H9 (cell line): Measurements from ENCODE around the gene APOL1. TPM values are rescaled to one million over a fixed set of nuclear protein-coding genes. Genes with fewer than 3 reads are reported as not detected.
"Not testable (repeated sequence)": the region's sequence is repeated elsewhere in the genome, so short reads cannot be mapped to it uniquely, and the experiment has no call there.

Source experiments
- DNase-seq: peaks from one replicate; pipeline ENCODE4 v3.0.0-alpha.2; 2017
- H2AFZ ChIP-seq: one replicate; pipeline ENCODE4 v1.6.1; 2013; ENCODE audit warnings: mild to moderate bottlenecking, low read length, control low read depth, moderate library complexity
- H2AK5ac ChIP-seq: 2 replicates; pipeline ENCODE4 v1.6.1; 2013; ENCODE audit warnings: low read length, control low read depth, mixed read lengths; ENCODE audit not compliant: insufficient read length
- H2BK120ac ChIP-seq: one replicate; pipeline ENCODE4 v1.6.1; 2013; ENCODE audit warnings: low read depth, mild to moderate bottlenecking, low read length, control low read depth, inconsistent platforms; ENCODE audit not compliant: poor library complexity, severe bottlenecking
- H2BK12ac ChIP-seq: 2 replicates; pipeline ENCODE4 v1.6.1; 2013; ENCODE audit warnings: low read length, control low read depth, mixed read lengths, low read depth; ENCODE audit not compliant: insufficient read length
- H2BK15ac ChIP-seq: 2 replicates; pipeline ENCODE4 v1.6.1; 2013; ENCODE audit warnings: low read depth, low read length, control low read depth
- H2BK20ac ChIP-seq: one replicate; pipeline ENCODE4 v1.6.1; 2013; ENCODE audit warnings: low read depth, mild to moderate bottlenecking, low read length, control low read depth, inconsistent platforms; ENCODE audit not compliant: poor library complexity, severe bottlenecking
- H2BK5ac ChIP-seq: 2 replicates; pipeline ENCODE4 v1.6.1; 2013; ENCODE audit warnings: low read length, control low read depth, mixed read lengths; ENCODE audit not compliant: insufficient read length
- H3K14ac ChIP-seq: 2 replicates; pipeline ENCODE4 v1.6.1; 2013; ENCODE audit warnings: low read length, control low read depth; ENCODE audit not compliant: insufficient read depth
- H3K18ac ChIP-seq: 2 replicates; pipeline ENCODE4 v1.6.1; 2013; ENCODE audit warnings: low read depth, mild to moderate bottlenecking, mixed read lengths, low read length, control low read depth; ENCODE audit not compliant: insufficient read length
- H3K23ac ChIP-seq: 2 replicates; pipeline ENCODE4 v1.6.1; 2013; ENCODE audit warnings: low read length, control low read depth, mixed read lengths, low read depth; ENCODE audit not compliant: insufficient read length
- H3K23me2 ChIP-seq: 2 replicates; pipeline ENCODE4 v1.6.1; 2013; ENCODE audit warnings: low read depth, mild to moderate bottlenecking, mixed read lengths, low read length, control low read depth; ENCODE audit not compliant: insufficient read length, poor library complexity, severe bottlenecking
- H3K27ac ChIP-seq: 2 replicates; pipeline ENCODE4 v1.5.1; 2013; ENCODE audit warnings: low read length, control low read depth, mixed read lengths, low read depth; ENCODE audit not compliant: insufficient read length
- H3K27me3 ChIP-seq: 2 replicates; pipeline ENCODE4 v1.6.1; 2013; ENCODE audit warnings: low read length, control low read depth, inconsistent platforms; ENCODE audit not compliant: insufficient read depth
- H3K4ac ChIP-seq: 2 replicates; pipeline ENCODE4 v1.6.1; 2013; ENCODE audit warnings: low read depth, mild to moderate bottlenecking, control low read depth, inconsistent platforms, low read length, moderate library complexity
- H3K4me1 ChIP-seq: 2 replicates; pipeline ENCODE4 v1.6.1; 2013; ENCODE audit warnings: low read length, control low read depth, inconsistent platforms; ENCODE audit not compliant: insufficient read depth
- H3K4me2 ChIP-seq: 2 replicates; pipeline ENCODE4 v1.6.1; 2013; ENCODE audit warnings: low read length, control low read depth, mixed read lengths; ENCODE audit not compliant: insufficient read length, insufficient read depth
- H3K56ac ChIP-seq: 2 replicates; pipeline ENCODE4 v1.6.1; 2013; ENCODE audit warnings: low read depth, mild to moderate bottlenecking, mixed read lengths, low read length, control low read depth; ENCODE audit not compliant: insufficient read length
- H3K79me1 ChIP-seq: 2 replicates; pipeline ENCODE4 v1.6.1; 2013; ENCODE audit warnings: low read depth, mild to moderate bottlenecking, moderate library complexity, low read length, control low read depth, inconsistent platforms; ENCODE audit not compliant: insufficient read depth, poor library complexity, severe bottlenecking
- H3K79me2 ChIP-seq: 2 replicates; pipeline ENCODE4 v1.6.1; 2013; ENCODE audit warnings: low read length, control low read depth, inconsistent platforms; ENCODE audit not compliant: insufficient read depth
- H3K9ac ChIP-seq: 2 replicates; pipeline ENCODE4 v1.6.1; 2013; ENCODE audit warnings: low read length, control low read depth, mixed read lengths; ENCODE audit not compliant: insufficient read length; ENCODE audit errors: extremely low read depth
- H3K9me3 ChIP-seq: one replicate; pipeline ENCODE4 v1.6.1; 2013; ENCODE audit warnings: low read depth, low read length, inconsistent platforms; ENCODE audit not compliant: control insufficient read depth
- H3T11ph ChIP-seq: one replicate; pipeline ENCODE4 v1.6.1; 2013; ENCODE audit warnings: mild to moderate bottlenecking, low read length, control low read depth, inconsistent platforms
- H4K20me1 ChIP-seq: one replicate; pipeline ENCODE4 v1.6.1; 2013; ENCODE audit not compliant: control insufficient read depth, insufficient read length, insufficient read depth
- H4K5ac ChIP-seq: 2 replicates; pipeline ENCODE4 v1.6.1; 2013; ENCODE audit warnings: low read depth, mild to moderate bottlenecking, mixed read lengths, low read length, control low read depth; ENCODE audit not compliant: insufficient read length
- H4K8ac ChIP-seq: replicated peaks from 2 replicates; pipeline ENCODE4 v1.6.1; 2013; ENCODE audit warnings: low read length, control low read depth, mixed read lengths, low read depth; ENCODE audit not compliant: insufficient read length
- H4K91ac ChIP-seq: 2 replicates; pipeline ENCODE4 v1.6.1; 2013; ENCODE audit warnings: low read depth, mild to moderate bottlenecking, moderate library complexity, mixed read lengths, low read length, control low read depth; ENCODE audit not compliant: insufficient read length
- H3K27ac Mint-ChIP-seq, 3 experiments: 2 replicates in 2 of 3; 3 replicates in 1 of 3; pipeline ENCODE4 v1.8.0; 2020 to 2021; ENCODE audit warnings: mixed read lengths in 3 of 3, mild to moderate bottlenecking in 1 of 3, moderate library complexity in 1 of 3
- H3K27me3 Mint-ChIP-seq: 2 replicates; pipeline ENCODE4 v1.8.0; 2021; ENCODE audit warnings: low read depth, mild to moderate bottlenecking, moderate library complexity, mixed read lengths
- H3K36me3 Mint-ChIP-seq, 3 experiments: 2 replicates in 2 of 3; 3 replicates in 1 of 3; pipeline ENCODE4 v1.8.0; 2020 to 2021; ENCODE audit warnings: low read depth in 3 of 3, mixed read lengths in 3 of 3; ENCODE audit not compliant: insufficient read depth in 1 of 3
- H3K4me1 Mint-ChIP-seq, 2 experiments: 2 replicates each; pipeline ENCODE4 v1.8.0; 2020; ENCODE audit warnings: mixed read lengths in 2 of 2
- H3K4me3 Mint-ChIP-seq, 2 experiments: 2 replicates in 1 of 2; 3 replicates in 1 of 2; pipeline ENCODE4 v1.8.0; 2020 to 2021; ENCODE audit warnings: mild to moderate bottlenecking in 2 of 2, mixed read lengths in 2 of 2, moderate library complexity in 1 of 2
- H3K9me3 Mint-ChIP-seq, 2 experiments: 2 replicates in 1 of 2; 3 replicates in 1 of 2; pipeline ENCODE4 v1.8.0; 2020; ENCODE audit warnings: mild to moderate bottlenecking in 2 of 2, mixed read lengths in 2 of 2, moderate library complexity in 1 of 2
- WGBS: extraction: QIAGEN DNeasy Blood & Tissue Kit; methylation state at CpG from one replicate; pipeline ENCODE4 v1.1.7; 2013; ENCODE audit warnings: missing lambda C conversion rate, low lambda C conversion rate, mixed read lengths; ENCODE audit not compliant: insufficient read length; ENCODE audit errors: extremely low coverage; 5-methylcytosine and 5-hydroxymethylcytosine counted together
- total RNA-seq: library from RNA; stranded (reverse); gene quantifications from 2 replicates; pipeline ENCODE4 v1.2.1, GENCODE V29; 2021

The APOL1 gene
- total RNA-seq, 1 experiment from 2014 or later = not detected

GRCh38 chr22:36290391-36291075, 37.6 kb downstream of the APOL1 start:
- H2AK5ac ChIP-seq, H3K27ac ChIP-seq, H3K9ac ChIP-seq, H2BK12ac ChIP-seq, H3K4me2 ChIP-seq, H2BK5ac ChIP-seq, H3K23ac ChIP-seq, H3K27me3 Mint-ChIP-seq, H4K8ac ChIP-seq, H3K9me3 ChIP-seq, H3K18ac ChIP-seq, H4K20me1 ChIP-seq, H3K4me3 Mint-ChIP-seq, H3K27ac Mint-ChIP-seq, H3T11ph ChIP-seq, H3K4me1 Mint-ChIP-seq, H4K5ac ChIP-seq, H2BK20ac ChIP-seq, H4K91ac ChIP-seq, H3K27me3 ChIP-seq, H2AFZ ChIP-seq, H3K79me2 ChIP-seq, H2BK120ac ChIP-seq, DNase-seq, H3K56ac ChIP-seq, H3K4ac ChIP-seq, H3K9me3 Mint-ChIP-seq, H3K23me2 ChIP-seq, H3K4me1 ChIP-seq, H2BK15ac ChIP-seq, H3K14ac ChIP-seq, H3K79me1 ChIP-seq: not testable (repeated sequence)
- WGBS = no CpG with 5 or more reads among the region's 40 CpGs
- peaks cover 76 to 97% (median 93%) of the 10 kb centered on the region in 3 experiments for H3K36me3 Mint-ChIP-seq
